B cell (primary cell): ENCODE measurements around the gene EIF2AK2. TPM values are rescaled to one million over a fixed set of nuclear protein-coding genes. Genes with fewer than 3 reads are reported as not detected.
"Not testable (repeated sequence)": the region's sequence is repeated elsewhere in the genome, so short reads cannot be mapped to it uniquely, and the experiment has no call there.

ENCODE experiments used
- ATAC-seq: fragments of 200-7000 bp; cut with Tn5 transposase; one replicate; pipeline ENCODE4 v1.10.0; 2021; ENCODE audit warnings: low read depth, mild to moderate bottlenecking, moderate number of reproducible peaks, moderate library complexity
- CTCF ChIA-PET: fragments of 350-600 bp; sonication (Branson Sonifier 250); formaldehyde crosslinking; loops from one replicate; lab custom pipeline; 2021; ENCODE audit warnings: antibody characterized with exemption, inconsistent platforms; lab: Charles Lee
- POLR2A ChIA-PET: fragments of 350-600 bp; sonication (Branson Sonifier 250); formaldehyde crosslinking; loops from one replicate; lab custom pipeline; 2021; ENCODE audit warnings: antibody characterized with exemption; lab: Charles Lee
- DNase-seq: peaks from one replicate; pipeline ENCODE4 v3.0.0; 2013
- H2AFZ ChIP-seq: 2 replicates; pipeline ENCODE4 v1.6.1; 2012; ENCODE audit warnings: mild to moderate bottlenecking, low read depth, low read length; ENCODE audit not compliant: insufficient read depth, poor library complexity, severe bottlenecking
- H3K27ac ChIP-seq, 2 donors: 1 replicate in 1 of 2; 2 replicates in 1 of 2; pipeline ENCODE4 v1.5.1; 2012 to 2013; ENCODE audit warnings: low read length in 2 of 2, mild to moderate bottlenecking in 2 of 2, moderate library complexity in 1 of 2
- H3K27me3 ChIP-seq, 4 experiments: fragments of 200-600 bp in 1 of 4; sonication (generic) in 1 of 4; replicated peaks in 1 of 4; 1 replicate in 2 of 4; 2 replicates in 2 of 4; pipeline versions ENCODE4 v1.6.1 to v1.7.0; 2013 to 2016; ENCODE audit warnings: low read length in 3 of 4, mild to moderate bottlenecking in 2 of 4, mixed read lengths in 1 of 4, moderate library complexity in 1 of 4; ENCODE audit not compliant: insufficient read depth in 4 of 4, control insufficient read depth in 3 of 4; ENCODE audit errors: control extremely low read depth in 1 of 4
- H3K36me3 ChIP-seq, 2 experiments: replicated peaks in 1 of 2; 1 replicate in 1 of 2; 2 replicates in 1 of 2; pipeline versions ENCODE4 v1.6.1 to v1.7.1; 2013; ENCODE audit warnings: low read length in 1 of 2; ENCODE audit not compliant: insufficient read depth in 2 of 2, control insufficient read depth in 1 of 2; ENCODE audit errors: control extremely low read depth in 1 of 2, extremely low read depth in 1 of 2
- H3K4me1 ChIP-seq, 2 donors: fragments of 200-600 bp in 1 of 2; sonication (generic) in 1 of 2; 1 replicate in 1 of 2; 2 replicates in 1 of 2; pipeline versions ENCODE4 v1.5.1 to v1.6.1; 2013 to 2017; ENCODE audit warnings: low read length in 2 of 2; ENCODE audit not compliant: control insufficient read depth in 2 of 2, insufficient read depth in 2 of 2
- H3K4me2 ChIP-seq: replicated peaks from 2 replicates; pipeline ENCODE3; 2012; ENCODE audit warnings: mild to moderate bottlenecking, low read depth, low read length; ENCODE audit not compliant: poor library complexity, severe bottlenecking
- H3K4me3 ChIP-seq, 5 experiments: fragments of 200-600 bp in 1 of 5; sonication (generic) in 1 of 5; 1 replicate in 3 of 5; 2 replicates in 2 of 5; pipeline versions ENCODE4 v1.5.1 to v1.7.0; 2011 to 2016; ENCODE audit warnings: low read length in 4 of 5, mild to moderate bottlenecking in 4 of 5, low read depth in 2 of 5, control low read depth in 1 of 5, moderate library complexity in 1 of 5; ENCODE audit not compliant: insufficient read depth in 1 of 5; ENCODE audit errors: control extremely low read depth in 1 of 5, extremely low read depth in 1 of 5
- H3K79me2 ChIP-seq: fragments of 200-600 bp; sonication (generic); one replicate; pipeline ENCODE4 v1.6.0; 2016; ENCODE audit warnings: low read length; ENCODE audit not compliant: control insufficient read depth, insufficient read depth
- H3K9ac ChIP-seq: fragments of 200-600 bp; sonication (generic); 2 replicates; pipeline ENCODE4 v1.6.1; 2017; ENCODE audit warnings: mild to moderate bottlenecking, low read length, moderate library complexity
- H3K9me3 ChIP-seq, 3 donors: one replicate each; pipeline versions ENCODE4 v1.6.1 to v1.7.1; 2013; ENCODE audit warnings: low read length in 2 of 3; ENCODE audit not compliant: control insufficient read depth in 2 of 3, insufficient read depth in 1 of 3; ENCODE audit errors: control extremely low read depth in 1 of 3
- H4K20me1 ChIP-seq: 2 replicates; pipeline ENCODE4 v1.6.0; 2012; ENCODE audit warnings: mild to moderate bottlenecking, low read length; ENCODE audit not compliant: insufficient read depth, control insufficient read depth, poor library complexity, severe bottlenecking
- H3K27ac Mint-ChIP-seq: one replicate; pipeline ENCODE4 v1.8.0; 2021; ENCODE audit warnings: mixed read lengths
- H3K27me3 Mint-ChIP-seq: one replicate; pipeline ENCODE4 v1.8.0; 2021; ENCODE audit warnings: mixed read lengths
- H3K4me1 Mint-ChIP-seq: one replicate; pipeline ENCODE4 v1.8.0; 2021; ENCODE audit warnings: mixed read lengths
- H3K4me3 Mint-ChIP-seq: one replicate; pipeline ENCODE4 v1.8.0; 2021; ENCODE audit warnings: mixed read lengths
- H3K9me3 Mint-ChIP-seq: one replicate; pipeline ENCODE4 v1.8.0; 2022; ENCODE audit warnings: mixed read lengths; ENCODE audit not compliant: insufficient read depth
- EZH2 ChIP-seq: IDR thresholded peaks from 2 replicates; pipeline ENCODE4 v1.6.1; 2012; ENCODE audit warnings: borderline replicate concordance, low read depth, mild to moderate bottlenecking, moderate library complexity, low read length; ENCODE audit not compliant: insufficient read depth, poor library complexity, severe bottlenecking
- WGBS: methylation state at CpG from one replicate; pipeline ENCODE4 v1.1.5; 2013; ENCODE audit warnings: missing lambda C conversion rate; ENCODE audit not compliant: insufficient coverage; 5-methylcytosine and 5-hydroxymethylcytosine counted together
- intact Hi-C: fragments of 100-400 bp; cut with micrococcal nuclease; formaldehyde crosslinking; loops from one replicate; pipeline ENCODE4 v1.10.0; 2022
- polyA plus RNA-seq: library from polyadenylated mRNA; depleted of rRNA; stranded (reverse); fragments of >200 nt; gene quantifications from 2 replicates; pipeline ENCODE4 v1.2.3, GENCODE V29; 2012
- total RNA-seq, 2 donors: library from RNA; stranded (reverse); fragments of 120-200 nt in 1 of 2; gene quantifications; 1 replicate in 1 of 2; 2 replicates in 1 of 2; pipeline versions ENCODE4 v1.2.3 to v1.2.4, GENCODE V29; 2013 to 2022
- TF ChIP-seq, protein P1 (sequence below): fragments of 200-600 bp; IDR thresholded peaks from one replicate; pipeline ENCODE4 v1.8.0; 2022; ENCODE audit warnings: antibody characterized with exemption, mild to moderate bottlenecking

EIF2AK2 gene
- total and polyA plus RNA-seq, 2 donors (not counting 1 experiment from before 2014, with no cell fraction given) = 6.5 to 36.9 TPM

DNA sequence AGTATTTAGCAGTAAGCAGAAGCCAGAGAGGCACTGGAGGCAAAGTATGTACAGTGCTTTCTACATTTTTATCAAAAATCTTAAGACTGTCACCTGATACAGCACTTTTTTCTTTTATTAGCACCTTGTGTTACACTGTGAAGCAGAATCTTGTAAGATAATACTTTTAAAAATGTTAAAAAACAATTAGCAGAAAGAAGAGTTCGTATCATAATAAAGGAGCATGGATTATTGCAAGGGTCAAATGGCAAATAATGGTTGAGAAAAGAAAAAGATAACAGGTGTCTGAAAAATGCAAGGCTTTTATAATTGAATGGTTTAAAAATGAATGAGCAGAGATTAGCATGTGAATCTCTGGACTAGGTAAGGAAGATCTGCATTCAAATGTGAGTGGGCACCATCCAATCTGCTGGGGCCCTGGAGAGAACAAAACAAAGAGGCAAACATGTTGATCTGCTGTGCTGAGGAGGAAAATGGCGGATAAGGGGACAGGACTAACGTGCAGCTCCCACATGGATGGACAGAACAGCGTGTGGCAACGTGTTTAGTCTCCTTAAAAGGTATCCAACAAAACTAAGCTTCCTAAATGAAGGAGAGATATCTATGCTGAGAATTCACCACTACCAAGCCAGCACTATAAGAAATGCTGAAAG, 49.0 kb upstream of the EIF2AK2 start:
- Mint-ChIP-seq H3K9me3 (peaks cover 7% of the 10 kb centered on the region), H3K4me3 (no peak overlapping the region), H3K27ac (no peak overlapping the region), H3K4me1 (no peaks in the 10 kb centered on the region), H3K27me3 (no peaks in the 10 kb centered on the region)
- Histone ChIP-seq H3K27ac (no peak overlapping the region), H3K4me3 (no peak overlapping the region), H3K79me2 (peaks cover 49% of the 10 kb centered on the region), H3K4me1 (no peaks in the 10 kb centered on the region), H3K4me2 (no peak overlapping the region), H3K36me3 (peaks cover 19 to 73% of the 10 kb centered on the region in 2 experiments), H4K20me1 (no peaks in the 10 kb centered on the region), H3K27me3 (no peaks in the 10 kb centered on the region), H2AFZ (no peak overlapping the region), H3K9me3 (peaks cover 0 to 5% (median 3%) of the 10 kb centered on the region in 3 donors), H3K9ac (no peak overlapping the region)
- DNase-seq (no peak), ATAC-seq (no peak)
- ChIA-PET POLR2A (no interaction called here), CTCF (no interaction called here)
- TF ChIP-seq EZH2 = no peak
- TF ChIP-seq, protein P1, sequence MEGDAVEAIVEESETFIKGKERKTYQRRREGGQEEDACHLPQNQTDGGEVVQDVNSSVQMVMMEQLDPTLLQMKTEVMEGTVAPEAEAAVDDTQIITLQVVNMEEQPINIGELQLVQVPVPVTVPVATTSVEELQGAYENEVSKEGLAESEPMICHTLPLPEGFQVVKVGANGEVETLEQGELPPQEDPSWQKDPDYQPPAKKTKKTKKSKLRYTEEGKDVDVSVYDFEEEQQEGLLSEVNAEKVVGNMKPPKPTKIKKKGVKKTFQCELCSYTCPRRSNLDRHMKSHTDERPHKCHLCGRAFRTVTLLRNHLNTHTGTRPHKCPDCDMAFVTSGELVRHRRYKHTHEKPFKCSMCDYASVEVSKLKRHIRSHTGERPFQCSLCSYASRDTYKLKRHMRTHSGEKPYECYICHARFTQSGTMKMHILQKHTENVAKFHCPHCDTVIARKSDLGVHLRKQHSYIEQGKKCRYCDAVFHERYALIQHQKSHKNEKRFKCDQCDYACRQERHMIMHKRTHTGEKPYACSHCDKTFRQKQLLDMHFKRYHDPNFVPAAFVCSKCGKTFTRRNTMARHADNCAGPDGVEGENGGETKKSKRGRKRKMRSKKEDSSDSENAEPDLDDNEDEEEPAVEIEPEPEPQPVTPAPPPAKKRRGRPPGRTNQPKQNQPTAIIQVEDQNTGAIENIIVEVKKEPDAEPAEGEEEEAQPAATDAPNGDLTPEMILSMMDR = no peak
- WGBS = 100% methylated on average over 3 of the region's 5 CpGs
- intact Hi-C loops = no loop called here

DNA sequence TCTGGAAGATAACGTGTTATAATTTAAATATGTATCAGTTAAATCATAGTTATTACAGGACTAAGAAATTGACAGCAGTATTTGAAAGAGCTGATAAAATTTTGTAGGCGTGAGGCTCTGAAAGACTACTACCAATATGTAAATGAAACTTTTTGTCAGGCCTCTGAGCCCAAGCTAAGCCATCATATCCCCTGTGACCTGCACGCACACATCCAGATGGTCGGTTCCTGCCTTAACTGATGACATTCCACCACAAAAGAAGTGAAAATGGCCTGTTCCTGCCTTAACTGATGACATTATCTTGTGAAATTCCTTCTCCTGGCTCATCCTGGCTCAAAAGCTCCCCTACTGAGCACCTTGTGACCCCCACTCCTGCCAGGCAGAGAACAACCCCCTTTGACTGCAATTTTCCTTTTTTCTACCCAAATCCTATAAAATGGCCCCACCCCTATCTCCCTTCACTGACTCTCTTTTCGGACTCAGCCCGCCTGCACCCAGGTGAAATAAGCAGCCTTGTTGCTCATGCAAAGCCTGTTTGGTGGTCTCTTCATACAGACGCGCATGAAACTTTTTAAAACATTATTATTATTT, 48.4 kb upstream of the EIF2AK2 start:
- H3K4me1 ChIP-seq, H3K9me3 Mint-ChIP-seq, POLR2A ChIA-PET, H3K27ac Mint-ChIP-seq, H3K4me3 Mint-ChIP-seq, H3K9me3 ChIP-seq, H2AFZ ChIP-seq, H3K27ac ChIP-seq, H4K20me1 ChIP-seq, CTCF ChIA-PET, H3K4me3 ChIP-seq, H3K4me2 ChIP-seq, H3K4me1 Mint-ChIP-seq, ATAC-seq, intact Hi-C loops, DNase-seq, H3K9ac ChIP-seq, H3K27me3 Mint-ChIP-seq, H3K27me3 ChIP-seq: not testable (repeated sequence)
- H3K36me3 ChIP-seq = peaks cover 19 to 69% of the 10 kb centered on the region in 2 experiments
- H3K79me2 ChIP-seq = peaks cover 50% of the 10 kb centered on the region
- WGBS = 96% methylated on average over 4 of the region's 8 CpGs
